ENCODE measurements around the gene CCDC194. TPM values are rescaled to one million over a fixed set of nuclear protein-coding genes. Genes with fewer than 3 reads are reported as not detected.

CCDC194 gene
- total and polyA plus RNA-seq, 2 of the 13 experiments (the other 11 are each of a cell fraction or from before 2014, with no cell fraction given): 0.13 to 0.21 TPM

GRCh38 chr19:17348700-17349099, 45.3 kb downstream of the CCDC194 start:
- Histone ChIP-seq H3K4me2 (ENCODE audit: low read depth, low read length) (peak overlapping the region; percentile 33; the same call in 1 of the 2 replicates), H2AFZ (ENCODE audit: low read length) (no peak overlapping the region), H3K36me3 (replicated peaks in 1 of 2; ENCODE audit: control insufficient read depth in 1 of 2, insufficient read depth in 2 of 2, low read length in 2 of 2) (no peaks in the 10 kb centered on the region), H3K4me3 (replicated peaks in 1 of 3; ENCODE audit: insufficient read depth in 1 of 3, low read depth in 2 of 3, low read length in 3 of 3) (no peak overlapping the region), H3K4me1 (ENCODE audit: insufficient read depth, low read length) (peaks cover 19% of the 10 kb centered on the region; the same call in 1 of the 2 replicates), H3K9ac (ENCODE audit: insufficient read depth, low read depth, low read length) (no peak overlapping the region), H3K27ac (ENCODE audit: extremely low read length, insufficient read depth, low read length) (no peak overlapping the region), H4K20me1 (ENCODE audit: insufficient read depth, low read length) (no peaks in the 10 kb centered on the region), H3K27me3 (ENCODE audit: control insufficient read depth in 1 of 2, insufficient read depth in 2 of 2, low read length in 2 of 2) (peaks cover 1 to 28% of the 10 kb centered on the region in 2 experiments; a peak in 3 of 5 replicates), H3K9me3 (ENCODE audit: low read length) (no peaks in the 10 kb centered on the region), H3K79me2 (ENCODE audit: insufficient read depth, low read length) (no peaks in the 10 kb centered on the region)
- BruUV-seq (replicated peaks): no TSS peak
- no peak for FAIRE-seq
- intact Hi-C loops (cut with micrococcal nuclease; ENCODE audit: unreplicated experiment): loop anchor here (10.0 kb wide), 1 partner anchor 116 kb away; the partner anchor contains the start of gene NXNL1
- ChIA-PET POLR2A (interaction anchor here (1.6 kb wide), 1 partner anchor 11 kb away, joined by 5 read pairs; the partner anchor contains the start of gene GTPBP3), CTCF (ENCODE audit: low intra/inter-chr PET ratio, low total read pairs) (interaction anchor here (4.2 kb wide), 1 partner anchor 37 kb away, joined by 49 read pairs; no protein-coding TSS in a partner anchor)
- in situ Hi-C loops (cut with HindIII; ENCODE audit: extremely low pct_ligation_motif_present, low pct_unique_long_range_greater_than_20kb): loop anchor here (5.0 kb wide), 1 partner anchor 39 kb away; no protein-coding TSS in a partner anchor
- ATAC-seq: peak; percentile 16; the same call in 1 of the 3 replicates
- 2% methylated on average over 7 of the region's 12 CpGs for WGBS (ENCODE audit: low lambda C conversion rate)
- peak; percentile 42 for DNase-seq (ENCODE audit: low spot score)
- 0 out of 2 replicates have a peak, but pooled peaks have one; percentile 27 for TF ChIP-seq PHF21A (CRISPR knock-in tag; IDR thresholded peaks at IDR 0.05)
- TF ChIP-seq FOSL2 (CRISPR knock-in tag; IDR thresholded peaks at IDR 0.05): peak; percentile 81
- TF ChIP-seq ETV5 (CRISPR knock-in tag; IDR thresholded peaks at IDR 0.05; ENCODE audit: borderline replicate concordance): peak; percentile 73; the same call in 1 of the 2 replicates
- peak; percentile 20; the same call in 1 of the 2 replicates for TF ChIP-seq CTCF (CRISPR knock-in tag; IDR thresholded peaks at IDR 0.05)
- TF ChIP-seq ELF3 (CRISPR knock-in tag; IDR thresholded peaks at IDR 0.05): peak; percentile 69
- TF ChIP-seq ZNF367 (CRISPR knock-in tag; IDR thresholded peaks at IDR 0.05; ENCODE audit: borderline replicate concordance): no peak
- TF ChIP-seq PHF20 (CRISPR knock-in tag; IDR thresholded peaks at IDR 0.05): no peak
- TF ChIP-seq SOX6 (IDR thresholded peaks at IDR 0.05): no peak
- TF ChIP-seq SOX6 (CRISPR knock-in tag; IDR thresholded peaks at IDR 0.05): 0 out of 2 replicates have a peak, but pooled peaks have one; percentile 10
- 0 out of 2 replicates have a peak, but pooled peaks have one; percentile 25 for TF ChIP-seq SOX5 (CRISPR knock-in tag; IDR thresholded peaks at IDR 0.05; ENCODE audit: borderline replicate concordance)
- TF ChIP-seq BCLAF1 (IDR thresholded peaks at IDR 0.05): no peak
- TF ChIP-seq HMG20A (CRISPR knock-in tag; IDR thresholded peaks at IDR 0.05; ENCODE audit: borderline replicate concordance): no peak
- TF ChIP-seq NR2F1 (CRISPR knock-in tag; IDR thresholded peaks at IDR 0.05): no peak
- peak; percentile 15; the same call in 1 of the 2 replicates for TF ChIP-seq GABPB1 (CRISPR knock-in tag; IDR thresholded peaks at IDR 0.05)
- no peak for TF ChIP-seq GABPA (IDR thresholded peaks at IDR 0.05; ENCODE audit: low read depth, low read length)
- TF ChIP-seq GABPA (CRISPR knock-in tag; IDR thresholded peaks at IDR 0.05; ENCODE audit: low read depth): peak; percentile 48
- TF ChIP-seq PRDM10 (CRISPR knock-in tag; IDR thresholded peaks at IDR 0.05; ENCODE audit: low read depth): peak; percentile 68; the same call in 1 of the 2 replicates
